Measurements from ENCODE around the gene DMC1.
"Not testable (repeated sequence)": the region's sequence is repeated elsewhere in the genome, so short reads cannot be mapped to it uniquely, and the experiment has no call there.

Gene DMC1

GRCh38 chr22:38497869-38498268, 72.1 kb downstream of the DMC1 start:
- DNase-seq = no peak

GRCh38 chr22:38494939-38495338, 75.0 kb downstream of the DMC1 start:
- no peak for DNase-seq

- no peak for DNase-seq
Measured at GRCh38 chr22:38494498-38494897, 75.5 kb downstream of the DMC1 start.

GRCh38 chr22:38491707-38492348, 78.2 kb downstream of the DMC1 start:
- DNase-seq = no peak

- no peak for DNase-seq
Measured at GRCh38 chr22:38490915-38491314, 79.1 kb downstream of the DMC1 start.

- DNase-seq = no peak
Measured at GRCh38 chr22:38490475-38490874, 79.5 kb downstream of the DMC1 start.

- DNase-seq = no peak
Measured at GRCh38 chr22:38489561-38490145, 80.3 kb downstream of the DMC1 start.

- no peak for DNase-seq
Measured at GRCh38 chr22:38489142-38489541, 80.8 kb downstream of the DMC1 start.

- no peak for DNase-seq
Measured at GRCh38 chr22:38487946-38488345, 82.0 kb downstream of the DMC1 start.

GRCh38 chr22:38485783-38486182, 84.2 kb downstream of the DMC1 start:
- DNase-seq = no peak

GRCh38 chr22:38484244-38484643, 85.7 kb downstream of the DMC1 start:
- DNase-seq = no peak

- no peak for DNase-seq
Measured at GRCh38 chr22:38482662-38483308, 87.2 kb downstream of the DMC1 start.

- no peak for DNase-seq
Measured at GRCh38 chr22:38481871-38482332, 88.1 kb downstream of the DMC1 start.

- no peak for DNase-seq
Measured at GRCh38 chr22:38481162-38481870, 88.7 kb downstream of the DMC1 start.

- DNase-seq = no peak
Measured at GRCh38 chr22:38479096-38479837, 90.7 kb downstream of the DMC1 start.

GRCh38 chr22:38477585-38477984, 92.4 kb downstream of the DMC1 start:
- no peak for DNase-seq

- no peak for DNase-seq
Measured at GRCh38 chr22:38474003-38474607, 95.9 kb downstream of the DMC1 start.

- no peak for DNase-seq
Measured at GRCh38 chr22:38471237-38471636, 98.7 kb downstream of the DMC1 start.

GRCh38 chr22:38470179-38470578, 99.8 kb downstream of the DMC1 start:
- not testable (repeated sequence) for DNase-seq

- no peak for DNase-seq
Measured at GRCh38 chr22:38469306-38469781, 100.6 kb downstream of the DMC1 start.
